GM12892 (cell line): ENCODE results near the gene ATP2A3.

ENCODE experiments used
- POLR2A ChIP-seq: IDR thresholded peaks from 2 replicates; pipeline ENCODE4 v1.6.1; 2011; ENCODE audit warnings: low read depth, low read length, control low read depth
- POLR2AphosphoS5 ChIP-seq: IDR thresholded peaks from 2 replicates; pipeline ENCODE4 v1.6.1; 2011; ENCODE audit warnings: low read depth, low read length, control low read depth
- TAF1 ChIP-seq: IDR thresholded peaks from 2 replicates; pipeline ENCODE4 v1.6.1; 2011; ENCODE audit warnings: low read depth, mild to moderate bottlenecking, control low read depth, low read length, borderline replicate concordance

GRCh38 chr17:3907483-3908216 lies 56.6 kb downstream of the ATP2A3 start:
- TF ChIP-seq POLR2A (no peak), POLR2AphosphoS5 (no peak), TAF1 (no peak)
